NCI-H526 treated with DMSO at 0.1 percent for 48 hours (cell line): ENCODE results near the gene SLC22A16.

Source experiments
- DNase-seq: peaks from one replicate; lab custom pipeline; 2025; lab: John Stamatoyannopoulos, UW

Gene SLC22A16

DNA sequence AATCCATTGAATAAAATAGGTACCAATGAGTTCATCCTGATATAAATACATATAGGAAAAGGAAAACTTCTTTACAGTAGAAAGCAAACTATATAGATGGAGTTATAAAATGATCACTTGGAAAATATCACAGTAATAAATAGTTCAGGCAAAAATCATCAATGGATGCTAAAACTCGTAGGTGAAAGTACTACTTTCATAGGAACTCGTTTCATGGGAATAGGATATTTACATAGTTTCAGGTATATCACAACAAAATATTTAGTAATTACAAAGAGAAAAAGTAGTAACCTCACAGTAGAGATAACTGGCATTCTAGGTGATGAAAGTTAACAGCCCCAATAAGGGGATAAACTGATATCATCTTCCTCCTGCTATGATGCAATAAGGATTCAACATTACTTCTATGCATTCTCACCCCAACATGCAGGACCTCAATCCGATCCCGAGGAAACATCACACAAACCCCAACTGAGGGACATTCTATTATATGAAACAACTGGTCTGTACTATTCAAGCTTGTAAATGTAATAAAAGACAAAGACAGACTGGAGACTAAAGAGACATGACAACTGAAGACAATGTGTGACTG is 74.7 kb downstream of the SLC22A16 start:
- DNase-seq: no peak

DNA sequence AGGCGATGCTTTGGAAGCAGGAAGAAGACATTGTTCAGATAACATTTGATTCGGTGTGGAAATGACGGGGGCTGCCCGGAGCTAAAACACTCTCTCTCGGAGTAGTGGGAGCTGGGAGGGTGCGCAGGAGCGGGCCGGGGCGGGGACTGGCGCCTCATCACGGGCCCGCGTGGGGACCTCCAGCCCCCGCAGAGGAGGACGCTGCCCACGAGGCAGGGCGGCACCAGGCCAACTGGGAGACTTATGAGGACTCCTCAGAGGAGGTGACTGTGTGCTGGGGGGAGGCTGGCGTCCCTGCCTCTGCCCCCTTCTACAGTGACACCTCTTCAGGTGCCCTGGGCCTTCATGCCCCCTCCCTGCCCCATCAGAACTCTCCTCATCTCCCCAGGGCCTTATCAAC is 76.2 kb downstream of the SLC22A16 start:
- DNase-seq: no peak

DNA sequence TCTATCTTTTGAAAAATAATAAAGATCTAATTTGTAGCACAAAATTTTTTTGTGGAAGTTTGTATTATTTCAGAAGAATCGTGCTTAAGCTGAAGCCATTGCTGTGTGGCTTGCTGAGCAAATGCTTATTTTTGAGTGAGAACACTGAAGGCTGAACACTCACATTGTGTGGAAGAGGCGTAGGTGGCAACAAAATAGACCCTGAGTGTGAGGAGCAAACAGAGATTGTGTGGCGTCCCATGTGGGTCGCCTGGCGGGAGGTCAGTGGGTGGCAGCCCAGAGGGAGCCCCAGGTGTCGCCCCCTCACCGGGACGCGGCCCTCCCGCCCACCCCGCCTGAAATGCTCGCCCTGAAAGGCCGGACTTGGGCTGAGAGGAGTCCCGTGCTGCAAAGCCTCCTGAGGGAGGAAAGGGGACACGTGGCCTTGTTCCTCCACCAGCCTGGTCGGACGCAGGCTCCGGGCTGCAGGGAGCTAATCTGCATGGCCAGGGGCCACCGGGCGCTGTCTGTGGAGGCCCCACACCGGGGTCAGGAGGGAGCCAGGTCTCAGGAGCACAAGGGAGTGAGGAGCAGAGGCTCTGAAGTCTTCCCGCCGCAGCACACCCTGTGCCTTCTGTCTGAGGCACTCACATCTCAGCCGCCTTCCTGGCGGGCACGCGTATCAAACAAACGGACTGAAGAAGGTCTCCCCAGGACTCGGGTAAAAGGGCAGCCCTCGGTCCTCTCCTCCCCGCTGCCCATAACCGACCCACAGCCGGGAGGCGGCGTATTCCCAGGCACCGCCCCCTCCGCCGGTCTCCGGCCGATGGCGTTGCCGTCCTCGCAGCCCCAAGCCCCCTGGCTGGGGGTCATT is 77.0 kb downstream of the SLC22A16 start:
- no peak for DNase-seq

DNA sequence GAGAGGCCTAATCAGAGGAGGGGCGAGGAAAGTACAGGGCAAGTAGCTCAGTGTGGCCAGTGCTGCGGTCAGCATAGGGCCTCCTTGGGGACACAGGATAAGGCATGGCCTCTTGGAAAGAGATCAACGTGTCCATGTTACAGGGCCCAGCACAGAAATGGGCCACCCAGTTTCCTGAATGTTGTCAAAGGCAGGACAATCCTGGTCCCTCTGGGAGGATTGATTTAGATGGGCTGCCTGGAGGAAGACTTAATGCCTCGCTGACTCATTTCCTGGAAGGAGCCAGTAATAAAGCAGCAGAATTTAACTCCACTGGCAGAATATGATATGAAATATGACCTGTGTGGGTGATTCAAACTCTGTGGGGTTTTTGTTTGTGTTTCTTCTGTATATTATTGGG is 77.6 kb downstream of the SLC22A16 start:
- no peak for DNase-seq

DNA sequence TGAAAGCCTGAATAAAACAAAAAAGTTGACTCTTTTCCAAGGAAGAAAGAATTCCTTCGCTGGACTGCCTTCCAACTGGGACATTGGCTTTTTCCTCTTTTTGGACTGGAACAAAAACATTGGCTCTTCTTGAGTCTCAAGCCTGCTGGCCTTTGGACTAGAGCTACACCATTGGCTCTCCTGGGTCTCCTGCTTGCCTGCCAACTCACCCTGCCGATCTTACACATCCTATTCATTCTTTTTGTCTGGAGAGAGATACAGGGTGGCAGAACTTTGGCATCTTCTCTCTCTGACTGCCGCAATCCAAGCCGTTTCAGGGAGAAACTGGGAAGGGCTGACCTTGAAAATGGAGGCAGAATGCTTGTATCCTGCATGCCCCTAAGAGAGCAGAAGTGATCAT is 81.2 kb downstream of the SLC22A16 start:
- DNase-seq: no peak

DNA sequence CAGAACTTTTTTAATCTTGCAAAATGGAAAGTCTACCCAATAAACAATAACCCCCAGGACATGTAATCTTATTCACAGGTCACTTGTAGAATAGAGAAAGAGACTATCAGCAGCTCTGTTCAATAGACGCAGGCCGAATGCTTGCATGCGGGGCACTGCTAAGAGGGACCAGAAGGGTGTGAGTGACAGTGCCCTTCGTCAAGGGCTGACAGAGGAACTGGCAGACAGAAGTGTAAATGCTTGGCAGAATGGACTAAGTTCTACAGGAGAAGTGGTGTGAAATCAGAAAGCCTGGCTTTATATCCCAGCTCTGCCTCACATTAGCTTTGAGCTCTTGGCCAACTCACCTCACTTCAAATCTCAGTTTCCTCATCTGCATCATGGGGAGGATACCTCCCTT is 82.0 kb downstream of the SLC22A16 start:
- no peak for DNase-seq

DNA sequence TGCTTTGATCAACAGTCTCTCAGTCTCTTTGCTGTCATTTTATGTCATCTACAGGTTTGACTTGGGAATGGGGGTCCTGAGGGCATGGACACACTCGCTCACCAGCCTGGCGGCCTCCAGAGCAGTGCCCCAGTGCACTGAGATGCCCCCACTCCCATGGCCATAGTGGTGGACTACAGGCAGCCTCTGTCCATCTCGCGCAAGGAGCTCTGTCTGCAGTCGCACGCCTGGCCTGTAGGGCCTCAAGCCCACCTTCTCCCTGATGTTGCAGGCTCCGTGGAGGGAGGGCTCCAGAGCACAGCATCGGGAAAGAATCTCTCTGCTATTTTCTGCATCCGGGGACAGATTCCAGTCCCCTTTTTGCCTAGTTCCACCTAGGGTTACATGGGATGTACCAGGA is 83.7 kb downstream of the SLC22A16 start:
- no peak for DNase-seq

DNA sequence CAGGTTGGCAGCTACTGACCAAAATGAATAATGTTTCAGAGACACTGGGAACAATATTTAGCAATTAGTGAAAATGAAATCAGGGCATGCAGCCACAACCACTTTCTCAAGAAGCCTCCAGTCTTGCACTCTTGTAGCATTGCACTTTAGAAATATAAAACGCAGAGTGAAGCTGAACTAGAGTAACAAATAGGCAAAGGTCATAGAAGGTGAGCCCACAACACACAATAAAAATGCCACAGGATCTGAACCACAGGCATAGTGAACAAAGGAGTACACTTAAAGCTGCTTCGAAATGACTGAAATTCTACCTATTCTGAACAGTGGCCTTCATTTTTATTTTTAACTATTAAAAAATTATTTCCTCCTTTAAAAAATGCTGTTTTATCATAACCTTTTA is 86.0 kb downstream of the SLC22A16 start:
- no peak for DNase-seq

DNA sequence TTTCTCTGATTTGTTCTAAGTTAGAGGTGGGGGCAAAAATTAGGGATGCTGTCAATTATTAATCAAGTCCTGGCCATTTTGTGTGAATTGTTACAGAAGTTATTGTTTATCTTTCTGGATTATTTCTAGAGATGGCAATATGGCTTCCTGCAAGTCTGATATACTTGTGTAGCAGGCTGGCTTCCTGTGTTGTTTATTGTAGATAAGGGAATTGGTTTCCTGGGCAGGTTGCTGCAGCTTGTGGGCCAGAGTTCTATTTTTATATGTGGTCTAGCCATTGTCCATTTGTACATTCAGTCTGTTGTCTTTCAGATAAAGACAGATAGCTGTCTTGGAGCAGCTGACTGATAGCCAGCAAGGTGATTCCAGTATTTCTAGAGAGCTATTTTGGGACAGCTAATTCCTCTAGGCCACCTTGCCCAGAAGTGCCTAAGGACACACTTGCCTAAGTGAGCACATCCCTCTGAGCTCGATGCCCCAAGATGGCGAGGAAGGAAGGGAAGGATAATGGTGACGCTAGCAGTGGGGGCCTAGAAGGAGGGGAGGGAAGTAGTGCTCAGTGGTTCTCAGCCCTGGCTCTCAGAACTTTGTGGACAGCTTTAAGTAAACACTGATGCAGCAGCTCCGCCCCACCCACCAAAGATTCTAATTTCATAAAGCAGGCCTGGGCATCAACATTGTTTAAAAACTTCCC is 86.6 kb downstream of the SLC22A16 start:
- DNase-seq: no peak

DNA sequence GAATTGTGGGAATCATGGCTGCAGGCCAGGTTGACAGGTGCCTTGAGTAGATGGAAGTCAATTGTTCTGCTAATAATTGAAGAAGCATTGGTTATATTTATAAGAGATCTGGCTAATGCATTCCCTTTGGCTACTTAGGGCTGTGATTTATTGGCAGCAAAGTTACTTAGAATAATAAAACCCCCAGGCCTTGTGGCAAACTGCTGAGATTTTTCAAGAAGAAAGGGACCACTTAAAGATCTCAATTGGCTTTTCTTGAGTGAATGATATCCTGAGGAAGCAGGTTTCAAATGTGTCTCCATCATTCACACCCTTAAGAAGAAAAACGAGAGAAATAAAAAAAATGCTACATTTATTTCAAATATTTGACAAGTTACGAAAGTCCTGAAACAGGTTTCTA is 88.4 kb downstream of the SLC22A16 start:
- no peak for DNase-seq

DNA sequence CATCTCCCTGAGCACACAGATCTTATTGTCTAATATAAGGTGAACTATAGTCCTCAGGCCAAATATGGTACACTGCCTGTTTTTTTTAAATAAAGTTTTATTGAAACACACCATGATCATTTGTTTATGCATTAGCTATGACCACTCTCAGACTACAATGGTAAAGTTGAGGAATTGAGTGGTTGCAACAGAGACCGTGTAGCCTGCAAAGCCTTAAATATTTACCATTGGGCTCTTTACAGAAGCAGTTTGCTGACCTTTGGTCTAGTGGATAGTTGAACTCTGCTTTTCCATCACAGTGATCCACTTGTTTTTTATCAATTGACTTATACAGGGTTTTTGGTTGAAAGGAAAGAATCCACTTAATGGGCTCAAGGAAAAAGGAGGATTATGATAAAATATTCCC is 91.0 kb downstream of the SLC22A16 start:
- no peak for DNase-seq

DNA sequence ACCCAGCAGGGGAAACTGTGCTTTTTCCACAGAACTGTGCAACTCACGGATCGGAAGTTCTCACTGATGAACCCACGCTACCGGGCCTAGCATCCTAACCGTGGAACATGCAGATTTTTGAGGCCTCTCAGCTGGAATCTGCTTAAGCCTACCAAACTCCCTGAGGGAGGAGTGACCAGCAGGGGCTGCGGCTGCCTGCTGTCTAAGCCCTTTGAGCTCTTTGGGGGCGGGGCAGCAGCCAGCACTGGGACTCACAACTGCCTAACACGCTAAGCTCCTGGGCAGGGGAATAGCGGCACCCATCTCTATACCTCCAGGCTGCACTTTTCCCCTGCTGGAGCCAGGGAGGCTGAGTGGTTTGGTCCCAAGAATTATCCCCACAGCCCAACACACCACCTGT is 97.9 kb downstream of the SLC22A16 start:
- no peak for DNase-seq
